Measurements from ENCODE around the gene EPHA8. TPM values are rescaled to one million over a fixed set of nuclear protein-coding genes. Genes with fewer than 3 reads are reported as not detected.

Gene EPHA8
- total RNA-seq, 1 donor from 2014 or later, result 0.69 TPM

GRCh38 chr1:22597996-22598395 is 34.7 kb downstream of the EPHA8 start:
- no peak for TF ChIP-seq CTCF (IDR thresholded peaks at IDR 0.05; ENCODE audit: partially characterized antibody, unreplicated experiment)
- Mint-ChIP-seq H3K27me3 (ENCODE audit: unreplicated experiment) (peaks cover 2% of the 10 kb centered on the region), H3K9me3 (ENCODE audit: unreplicated experiment) (peaks cover 2% of the 10 kb centered on the region)

GRCh38 chr1:22598736-22599135 is 35.4 kb downstream of the EPHA8 start:
- no peak overlapping the region for H3K4me3 Mint-ChIP-seq (ENCODE audit: unreplicated experiment)
- TF ChIP-seq CTCF (IDR thresholded peaks at IDR 0.05; ENCODE audit: partially characterized antibody, unreplicated experiment), result no peak
- H3K27ac Mint-ChIP-seq (ENCODE audit: unreplicated experiment), result no peak overlapping the region
- peaks cover 3% of the 10 kb centered on the region for H3K27me3 Mint-ChIP-seq (ENCODE audit: unreplicated experiment)
- H3K36me3 Mint-ChIP-seq (ENCODE audit: unreplicated experiment), result no peaks in the 10 kb centered on the region
- peaks cover 2% of the 10 kb centered on the region for H3K9me3 Mint-ChIP-seq (ENCODE audit: unreplicated experiment)
- no peaks in the 10 kb centered on the region for H3K4me1 Mint-ChIP-seq (ENCODE audit: low read depth, unreplicated experiment)
- DNase-seq, result no peak

More at GRCh38 chr1:22597996-22598395, 34.7 kb downstream of the EPHA8 start:
- Mint-ChIP-seq H3K36me3 (ENCODE audit: unreplicated experiment) (no peaks in the 10 kb centered on the region), H3K27ac (ENCODE audit: unreplicated experiment) (no peak overlapping the region), H3K4me3 (ENCODE audit: unreplicated experiment) (no peak overlapping the region), H3K4me1 (ENCODE audit: low read depth, unreplicated experiment) (no peaks in the 10 kb centered on the region)
- no peak for DNase-seq

- DNase-seq, result no peak
- no peaks in the 10 kb centered on the region for H3K36me3 Mint-ChIP-seq (ENCODE audit: unreplicated experiment)
- H3K27me3 Mint-ChIP-seq (ENCODE audit: unreplicated experiment), result peaks cover 3% of the 10 kb centered on the region
- peaks cover 2% of the 10 kb centered on the region for H3K9me3 Mint-ChIP-seq (ENCODE audit: unreplicated experiment)
- peaks cover 4% of the 10 kb centered on the region for H3K4me1 Mint-ChIP-seq (ENCODE audit: low read depth, unreplicated experiment)
- TF ChIP-seq CTCF (IDR thresholded peaks at IDR 0.05; ENCODE audit: partially characterized antibody, unreplicated experiment), result no peak
- H3K4me3 Mint-ChIP-seq (ENCODE audit: unreplicated experiment), result no peak overlapping the region
- H3K27ac Mint-ChIP-seq (ENCODE audit: unreplicated experiment), result no peak overlapping the region
Observed at GRCh38 chr1:22600071-22600816, 37.0 kb downstream of the EPHA8 start.

GRCh38 chr1:22600817-22601605 is 37.7 kb downstream of the EPHA8 start:
- no peak overlapping the region for H3K27ac Mint-ChIP-seq (ENCODE audit: unreplicated experiment)
- H3K27me3 Mint-ChIP-seq (ENCODE audit: unreplicated experiment), result peaks cover 3% of the 10 kb centered on the region
- H3K9me3 Mint-ChIP-seq (ENCODE audit: unreplicated experiment), result peaks cover 2% of the 10 kb centered on the region
- DNase-seq, result no peak
- no peak overlapping the region for H3K4me3 Mint-ChIP-seq (ENCODE audit: unreplicated experiment)
- no peak for TF ChIP-seq CTCF (IDR thresholded peaks at IDR 0.05; ENCODE audit: partially characterized antibody, unreplicated experiment)
- peaks cover 9% of the 10 kb centered on the region for H3K4me1 Mint-ChIP-seq (ENCODE audit: low read depth, unreplicated experiment)
- no peaks in the 10 kb centered on the region for H3K36me3 Mint-ChIP-seq (ENCODE audit: unreplicated experiment)

GRCh38 chr1:22601610-22602009 is 38.3 kb downstream of the EPHA8 start:
- H3K4me3 Mint-ChIP-seq (ENCODE audit: unreplicated experiment), result no peak overlapping the region
- H3K9me3 Mint-ChIP-seq (ENCODE audit: unreplicated experiment), result peaks cover 2% of the 10 kb centered on the region
- DNase-seq, result no peak
- peaks cover 15% of the 10 kb centered on the region for H3K4me1 Mint-ChIP-seq (ENCODE audit: low read depth, unreplicated experiment)
- no peak overlapping the region for H3K27ac Mint-ChIP-seq (ENCODE audit: unreplicated experiment)
- TF ChIP-seq CTCF (IDR thresholded peaks at IDR 0.05; ENCODE audit: partially characterized antibody, unreplicated experiment), result no peak
- H3K36me3 Mint-ChIP-seq (ENCODE audit: unreplicated experiment), result no peaks in the 10 kb centered on the region
- peaks cover 3% of the 10 kb centered on the region for H3K27me3 Mint-ChIP-seq (ENCODE audit: unreplicated experiment)
